Left renal cortex interstitium (tissue), 4 donors: Measurements from ENCODE around the gene CACNA1I. TPM values are rescaled to one million over a fixed set of nuclear protein-coding genes. Genes with fewer than 3 reads are reported as not detected.
A peak's percentile ranks its signal among the peaks of the same experiment; 100 is the strongest.

ENCODE experiments used
- DNase-seq, 4 donors: peaks; one replicate each; pipeline ENCODE4 v3.0.0-alpha.2; 2013; ENCODE audit warnings: low read depth in 4 of 4, low spot score in 2 of 4, missing footprints in 1 of 4
- polyA plus RNA-seq, 4 donors: library from polyadenylated mRNA; unstranded; fragments of 120-200 nt; gene quantifications; one replicate each; pipeline ENCODE4 v1.2.1, GENCODE V29; 2013; ENCODE audit not compliant: insufficient read length in 4 of 4

The CACNA1I gene
- polyA plus RNA-seq, 4 donors = 0.04 to 0.13 (median 0.06) TPM

- DNase-seq = no peak
These were observed 116.4 kb downstream of the CACNA1I start for GRCh38 chr22:39686776-39687525.

GRCh38 chr22:39688186-39688785 is 117.7 kb downstream of the CACNA1I start:
- DNase-seq = no peak

GRCh38 chr22:39689421-39689820 is 118.9 kb downstream of the CACNA1I start:
- DNase-seq = no peak

GRCh38 chr22:39690881-39691605 is 120.5 kb downstream of the CACNA1I start:
- DNase-seq = peak in 1 of 4 donors; percentile 40

- no peak for DNase-seq
These were observed 123.5 kb downstream of the CACNA1I start for GRCh38 chr22:39693943-39694500.

- no peak for DNase-seq
These were observed 127.4 kb downstream of the CACNA1I start for GRCh38 chr22:39697790-39698430.

GRCh38 chr22:39699631-39700360 is 129.2 kb downstream of the CACNA1I start:
- no peak for DNase-seq

- no peak for DNase-seq
These were observed 130.0 kb downstream of the CACNA1I start for GRCh38 chr22:39700565-39700964.

- DNase-seq = no peak
These were observed 132.5 kb downstream of the CACNA1I start for GRCh38 chr22:39703091-39703490.

GRCh38 chr22:39703928-39704639 is 133.5 kb downstream of the CACNA1I start:
- peak; percentile 76 to 81 (median 80) for DNase-seq

- DNase-seq = no peak
These were observed 134.8 kb downstream of the CACNA1I start for GRCh38 chr22:39705386-39705785.

- no peak for DNase-seq
These were observed 136.0 kb downstream of the CACNA1I start for GRCh38 chr22:39706376-39707140.

GRCh38 chr22:39707351-39707750 is 136.8 kb downstream of the CACNA1I start:
- DNase-seq = no peak

- no peak for DNase-seq
These were observed 137.3 kb downstream of the CACNA1I start for GRCh38 chr22:39707816-39708215.

GRCh38 chr22:39710380-39711150 is 140.0 kb downstream of the CACNA1I start:
- no peak for DNase-seq

- no peak for DNase-seq
These were observed 141.5 kb downstream of the CACNA1I start for GRCh38 chr22:39712081-39712480.

- DNase-seq = no peak
These were observed 142.4 kb downstream of the CACNA1I start for GRCh38 chr22:39712751-39713525.
